Keratinocyte (primary cell): ENCODE results near the gene R3HDM2.

Experiments used
- EZH2 ChIP-seq: IDR thresholded peaks from one replicate; pipeline ENCODE4 v1.6.1; 2012; ENCODE audit warnings: inconsistent platforms, mild to moderate bottlenecking, low read length, moderate library complexity
- TF ChIP-seq, protein P1 (sequence below), 3 experiments: IDR thresholded peaks in 1 of 3; conservative IDR thresholded peaks in 1 of 3; optimal IDR thresholded peaks in 1 of 3; 2 replicates in 2 of 3; 3 replicates in 1 of 3; pipeline versions ENCODE3 to v1.5.1; 2011; ENCODE audit warnings: low read length in 3 of 3, mild to moderate bottlenecking in 3 of 3, moderate library complexity in 2 of 3, control low read depth in 1 of 3, inconsistent platforms in 1 of 3; ENCODE audit not compliant: insufficient read depth in 2 of 3; ENCODE audit errors: extremely low read depth in 1 of 3

DNA sequence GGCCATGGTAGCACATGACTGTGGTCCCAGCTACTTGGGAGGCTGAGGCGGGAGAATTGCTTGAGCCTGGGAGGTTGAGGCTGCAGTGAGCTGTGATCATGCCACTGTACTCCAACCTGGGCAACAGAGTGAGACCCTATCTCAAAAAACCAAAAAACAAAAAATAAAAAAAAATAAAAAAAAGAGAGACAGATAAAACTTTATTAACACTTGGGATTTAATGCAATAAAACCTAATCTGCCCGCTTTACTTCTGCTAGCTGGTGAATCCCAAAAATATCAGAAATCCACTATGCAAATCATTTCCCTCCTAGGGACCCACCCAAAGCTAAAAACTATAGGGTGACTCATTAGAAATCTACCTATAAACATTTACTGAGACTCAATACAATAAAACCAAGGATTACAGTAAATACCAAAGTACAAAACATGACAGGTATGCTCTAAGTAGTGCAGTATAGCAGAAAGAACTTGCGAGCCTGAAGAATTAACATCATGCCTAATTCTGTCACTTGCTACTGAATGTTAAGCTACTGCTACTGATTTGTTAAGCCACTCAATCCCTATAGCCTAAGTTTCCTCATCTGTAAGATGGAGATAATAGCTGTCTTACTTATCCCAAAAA, 129.8 kb downstream of the R3HDM2 start:
- TF ChIP-seq, protein P1, sequence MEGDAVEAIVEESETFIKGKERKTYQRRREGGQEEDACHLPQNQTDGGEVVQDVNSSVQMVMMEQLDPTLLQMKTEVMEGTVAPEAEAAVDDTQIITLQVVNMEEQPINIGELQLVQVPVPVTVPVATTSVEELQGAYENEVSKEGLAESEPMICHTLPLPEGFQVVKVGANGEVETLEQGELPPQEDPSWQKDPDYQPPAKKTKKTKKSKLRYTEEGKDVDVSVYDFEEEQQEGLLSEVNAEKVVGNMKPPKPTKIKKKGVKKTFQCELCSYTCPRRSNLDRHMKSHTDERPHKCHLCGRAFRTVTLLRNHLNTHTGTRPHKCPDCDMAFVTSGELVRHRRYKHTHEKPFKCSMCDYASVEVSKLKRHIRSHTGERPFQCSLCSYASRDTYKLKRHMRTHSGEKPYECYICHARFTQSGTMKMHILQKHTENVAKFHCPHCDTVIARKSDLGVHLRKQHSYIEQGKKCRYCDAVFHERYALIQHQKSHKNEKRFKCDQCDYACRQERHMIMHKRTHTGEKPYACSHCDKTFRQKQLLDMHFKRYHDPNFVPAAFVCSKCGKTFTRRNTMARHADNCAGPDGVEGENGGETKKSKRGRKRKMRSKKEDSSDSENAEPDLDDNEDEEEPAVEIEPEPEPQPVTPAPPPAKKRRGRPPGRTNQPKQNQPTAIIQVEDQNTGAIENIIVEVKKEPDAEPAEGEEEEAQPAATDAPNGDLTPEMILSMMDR (optimal IDR thresholded peaks at IDR 0.05 in 1 of 3, IDR thresholded peaks at IDR 0.05 in 1 of 3, conservative IDR thresholded peaks at IDR 0.05 in 1 of 3; ENCODE audit: extremely low read depth in 1 of 3, insufficient read depth in 2 of 3, low read length in 3 of 3) = no peak
- no peak for TF ChIP-seq EZH2
